Chondrocyte (in vitro differentiated cells): Measurements from ENCODE around the gene FBN2. TPM values are rescaled to one million over a fixed set of nuclear protein-coding genes. Genes with fewer than 3 reads are reported as not detected.

Experiments
- DNase-seq: peaks from one replicate; pipeline ENCODE4 v3.0.0; 2021; ENCODE audit warnings: mixed read lengths, low spot score
- H3K27ac Mint-ChIP-seq: one replicate; pipeline ENCODE4 v1.8.0; 2021; ENCODE audit warnings: mild to moderate bottlenecking, moderate library complexity, mixed read lengths; ENCODE audit not compliant: unreplicated experiment
- H3K27me3 Mint-ChIP-seq: 2 replicates; pipeline ENCODE4 v1.8.0; 2021; ENCODE audit warnings: low read depth, mixed read lengths
- H3K36me3 Mint-ChIP-seq: 2 replicates; pipeline ENCODE4 v1.8.0; 2021; ENCODE audit warnings: low read depth, mixed read lengths
- H3K4me1 Mint-ChIP-seq: 2 replicates; pipeline ENCODE4 v1.8.0; 2021; ENCODE audit warnings: low read depth, mild to moderate bottlenecking, mixed read lengths
- H3K4me3 Mint-ChIP-seq: one replicate; pipeline ENCODE4 v1.8.0; 2021; ENCODE audit warnings: mild to moderate bottlenecking, moderate library complexity, mixed read lengths; ENCODE audit not compliant: unreplicated experiment
- H3K9me3 Mint-ChIP-seq: 2 replicates; pipeline ENCODE4 v1.8.0; 2021; ENCODE audit warnings: low read depth, mixed read lengths
- total RNA-seq: library from RNA; stranded (reverse); gene quantifications from 3 replicates; pipeline ENCODE4 v1.2.1, GENCODE V29; 2021
- TF ChIP-seq, protein P1 (sequence below): fragments of 200-600 bp; sonication (generic); IDR thresholded peaks from 2 replicates; pipeline ENCODE4 v1.5.0; 2021; ENCODE audit warnings: antibody characterized with exemption, mild to moderate bottlenecking, moderate library complexity

The FBN2 gene
- total RNA-seq, 1 donor from 2014 or later: 311 TPM

DNA sequence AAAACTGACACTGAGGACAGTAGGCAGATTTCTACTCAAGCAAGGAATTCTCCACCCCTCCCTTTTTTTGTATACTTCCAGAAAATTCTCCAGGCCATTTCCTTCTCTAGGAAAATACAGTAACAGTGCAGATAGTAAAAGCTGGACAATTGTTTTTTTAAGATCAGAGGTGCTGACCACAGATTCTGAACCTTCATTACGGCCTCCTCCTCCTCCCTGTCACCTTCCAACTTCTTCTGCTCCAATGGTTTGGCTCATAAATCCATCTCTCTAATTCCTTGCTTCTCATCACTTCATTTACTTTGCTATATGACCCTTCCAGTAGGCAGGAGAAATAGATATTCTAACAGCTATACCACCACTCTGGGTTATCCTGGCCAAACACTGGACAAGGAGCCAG, 220.6 kb downstream of the FBN2 start:
- no peak overlapping the region for H3K27ac Mint-ChIP-seq
- TF ChIP-seq, protein P1, sequence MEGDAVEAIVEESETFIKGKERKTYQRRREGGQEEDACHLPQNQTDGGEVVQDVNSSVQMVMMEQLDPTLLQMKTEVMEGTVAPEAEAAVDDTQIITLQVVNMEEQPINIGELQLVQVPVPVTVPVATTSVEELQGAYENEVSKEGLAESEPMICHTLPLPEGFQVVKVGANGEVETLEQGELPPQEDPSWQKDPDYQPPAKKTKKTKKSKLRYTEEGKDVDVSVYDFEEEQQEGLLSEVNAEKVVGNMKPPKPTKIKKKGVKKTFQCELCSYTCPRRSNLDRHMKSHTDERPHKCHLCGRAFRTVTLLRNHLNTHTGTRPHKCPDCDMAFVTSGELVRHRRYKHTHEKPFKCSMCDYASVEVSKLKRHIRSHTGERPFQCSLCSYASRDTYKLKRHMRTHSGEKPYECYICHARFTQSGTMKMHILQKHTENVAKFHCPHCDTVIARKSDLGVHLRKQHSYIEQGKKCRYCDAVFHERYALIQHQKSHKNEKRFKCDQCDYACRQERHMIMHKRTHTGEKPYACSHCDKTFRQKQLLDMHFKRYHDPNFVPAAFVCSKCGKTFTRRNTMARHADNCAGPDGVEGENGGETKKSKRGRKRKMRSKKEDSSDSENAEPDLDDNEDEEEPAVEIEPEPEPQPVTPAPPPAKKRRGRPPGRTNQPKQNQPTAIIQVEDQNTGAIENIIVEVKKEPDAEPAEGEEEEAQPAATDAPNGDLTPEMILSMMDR: no peak
- DNase-seq: no peak
- H3K4me1 Mint-ChIP-seq: peaks cover 5% of the 10 kb centered on the region
- no peak overlapping the region for H3K4me3 Mint-ChIP-seq
- peaks cover 27% of the 10 kb centered on the region for H3K36me3 Mint-ChIP-seq
- no peaks in the 10 kb centered on the region for H3K9me3 Mint-ChIP-seq
- H3K27me3 Mint-ChIP-seq: no peaks in the 10 kb centered on the region

DNA sequence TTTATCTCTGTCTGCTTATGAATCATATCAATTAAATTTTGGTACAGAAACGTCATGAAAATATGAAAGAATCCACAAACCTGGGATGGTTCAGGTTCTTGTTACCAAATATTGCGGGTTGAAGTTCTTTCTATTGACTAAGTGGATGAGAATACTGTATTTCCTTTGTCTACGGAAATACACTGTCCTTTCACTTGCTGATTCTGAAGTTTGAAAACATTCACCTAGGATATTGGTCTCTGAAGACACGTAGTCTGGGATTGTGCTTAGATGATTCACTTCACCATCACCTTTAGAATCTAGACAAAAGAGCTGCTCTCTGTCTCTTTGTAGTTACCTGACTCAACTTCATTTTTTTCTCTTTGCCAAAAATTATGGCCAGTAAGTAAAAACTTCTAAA, 222.4 kb downstream of the FBN2 start:
- no peaks in the 10 kb centered on the region for H3K27me3 Mint-ChIP-seq
- DNase-seq: no peak
- H3K4me3 Mint-ChIP-seq: no peak overlapping the region
- no peak overlapping the region for H3K27ac Mint-ChIP-seq
- peaks cover 5% of the 10 kb centered on the region for H3K4me1 Mint-ChIP-seq
- TF ChIP-seq, protein P1: no peak
- H3K36me3 Mint-ChIP-seq: peaks cover 27% of the 10 kb centered on the region
- H3K9me3 Mint-ChIP-seq: no peaks in the 10 kb centered on the region

DNA sequence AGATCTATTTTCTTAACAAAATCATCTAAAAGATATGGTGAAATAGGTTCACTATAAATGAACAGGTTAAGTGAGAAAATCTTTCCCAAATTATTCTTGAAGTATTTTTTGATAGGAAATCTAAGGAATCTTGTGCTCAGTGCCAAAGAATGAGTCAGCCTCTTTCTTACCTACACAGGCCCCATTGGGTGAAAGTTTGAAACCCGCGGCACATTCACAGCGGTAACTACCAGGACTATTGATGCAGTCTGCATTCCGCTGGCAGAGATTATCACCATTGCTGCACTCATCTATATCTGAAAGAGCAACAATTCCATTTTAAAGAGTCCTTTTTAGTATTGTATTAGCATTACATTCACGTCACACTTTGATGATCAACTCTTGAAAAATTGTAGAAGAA, 232.7 kb downstream of the FBN2 start:
- Mint-ChIP-seq H3K27me3 (no peaks in the 10 kb centered on the region), H3K9me3 (no peaks in the 10 kb centered on the region), H3K27ac (peak overlapping the region; percentile 12), H3K4me3 (no peak overlapping the region), H3K36me3 (peaks cover 34% of the 10 kb centered on the region), H3K4me1 (peaks cover 32% of the 10 kb centered on the region)
- TF ChIP-seq, protein P1: no peak
- DNase-seq: no peak

DNA sequence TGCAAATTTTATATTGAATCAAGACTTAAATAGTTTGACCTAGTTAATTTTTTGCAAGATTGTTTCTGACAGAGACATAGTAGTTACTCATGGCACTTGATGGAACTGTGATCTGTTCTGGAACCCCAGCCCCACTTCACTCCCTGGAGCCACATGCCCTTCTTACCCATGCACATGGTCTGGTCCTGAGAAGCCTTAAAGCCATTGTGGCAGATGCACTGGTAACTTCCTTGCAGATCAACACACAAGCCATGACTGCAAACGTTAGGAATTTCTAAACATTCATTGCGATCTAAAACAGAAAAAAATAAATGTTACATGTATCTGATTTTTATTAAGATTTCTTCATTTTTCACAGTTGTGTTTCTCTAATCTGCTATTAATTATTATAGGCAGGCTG, 233.3 kb downstream of the FBN2 start:
- DNase-seq: no peak
- H3K27ac Mint-ChIP-seq: no peak overlapping the region
- no peaks in the 10 kb centered on the region for H3K27me3 Mint-ChIP-seq
- TF ChIP-seq, protein P1: no peak
- H3K4me1 Mint-ChIP-seq: peaks cover 37% of the 10 kb centered on the region
- no peak overlapping the region for H3K4me3 Mint-ChIP-seq
- H3K9me3 Mint-ChIP-seq: no peaks in the 10 kb centered on the region
- H3K36me3 Mint-ChIP-seq: peaks cover 34% of the 10 kb centered on the region

DNA sequence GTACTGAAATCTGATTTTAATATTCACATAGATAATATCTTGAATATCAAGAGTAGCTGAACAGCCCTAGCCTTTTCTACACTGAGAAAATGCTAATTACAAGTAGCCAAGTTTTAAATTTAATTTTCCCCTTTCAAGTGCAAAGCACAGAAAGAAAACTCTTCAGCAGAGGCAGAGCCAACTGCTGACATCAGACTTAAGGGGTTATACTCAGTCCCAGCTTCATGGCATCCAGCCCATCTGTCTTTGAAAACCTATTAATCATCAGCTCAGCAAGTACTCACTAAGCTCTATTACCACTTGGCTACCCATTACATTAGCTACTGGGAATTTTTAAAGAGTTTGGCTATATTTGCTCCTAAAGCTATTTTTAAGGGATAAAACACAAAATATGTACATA, 234.0 kb downstream of the FBN2 start:
- H3K27me3 Mint-ChIP-seq: no peaks in the 10 kb centered on the region
- H3K9me3 Mint-ChIP-seq: no peaks in the 10 kb centered on the region
- H3K36me3 Mint-ChIP-seq: peaks cover 37% of the 10 kb centered on the region
- TF ChIP-seq, protein P1: no peak
- H3K27ac Mint-ChIP-seq: peak overlapping the region; percentile 61
- H3K4me3 Mint-ChIP-seq: no peak overlapping the region
- no peak for DNase-seq
- peaks cover 37% of the 10 kb centered on the region for H3K4me1 Mint-ChIP-seq
